HCT116 (cell line): ENCODE results near the gene PDCD6IP.

Experiments used
- CEBPB ChIP-seq: IDR thresholded peaks from 2 replicates; pipeline ENCODE4 v1.6.1; 2012; ENCODE audit warnings: low read depth
- EGR1 ChIP-seq: IDR thresholded peaks from 2 replicates; pipeline ENCODE4 v1.6.1; 2012; ENCODE audit warnings: low read depth
- EZH2 ChIP-seq: fragments of 200-600 bp; sonication (generic); IDR thresholded peaks from 2 replicates; pipeline ENCODE4 v1.6.1; 2017; ENCODE audit warnings: antibody characterized with exemption, mixed run types
- POLR2A ChIP-seq: IDR thresholded peaks from 2 replicates; pipeline ENCODE4 v1.7.0; 2011; ENCODE audit warnings: borderline replicate concordance; ENCODE audit not compliant: insufficient read depth, insufficient read length; ENCODE audit errors: extremely low read depth
- POLR2AphosphoS5 ChIP-seq: IDR thresholded peaks from 2 replicates; pipeline ENCODE4 v1.6.1; 2011; ENCODE audit warnings: mild to moderate bottlenecking, low read depth, low read length, moderate library complexity
- RAD21 ChIP-seq: IDR thresholded peaks from 2 replicates; pipeline ENCODE4 v1.6.1; 2012; ENCODE audit warnings: low read depth, mild to moderate bottlenecking
- SIN3A ChIP-seq: IDR thresholded peaks from 2 replicates; pipeline ENCODE4 v1.6.1; 2012; ENCODE audit warnings: low read depth
- SP1 ChIP-seq: IDR thresholded peaks from 2 replicates; pipeline ENCODE4 v1.6.1; 2012; ENCODE audit warnings: low read depth
- ZNF274 ChIP-seq: fragments of 200-500 bp; sonication (Bioruptor generic); IDR thresholded peaks from 2 replicates; pipeline ENCODE4 v1.6.1; 2014; ENCODE audit warnings: mild to moderate bottlenecking, low read depth, low read length, inconsistent platforms
- TF ChIP-seq, protein P1 (sequence below), 3 experiments: fragments of 200-600 bp in 1 of 3; sonication (generic) in 1 of 3; IDR thresholded peaks in 2 of 3; conservative IDR thresholded peaks in 1 of 3; 2 replicates each; pipeline ENCODE4 v1.5.1; 2012 to 2017; ENCODE audit warnings: low read depth in 2 of 3, low read length in 2 of 3, antibody characterized with exemption in 1 of 3, borderline replicate concordance in 1 of 3, control low read depth in 1 of 3, mild to moderate bottlenecking in 1 of 3, mixed read lengths in 1 of 3, mixed run types in 1 of 3, moderate library complexity in 1 of 3; ENCODE audit not compliant: insufficient read depth in 1 of 3
- TF ChIP-seq, protein P2 (sequence below): IDR thresholded peaks from 2 replicates; pipeline ENCODE4 v1.6.1; 2012; ENCODE audit warnings: low read depth
- TF ChIP-seq, protein P3 (sequence below): IDR thresholded peaks from 2 replicates; pipeline ENCODE4 v1.6.1; 2011; ENCODE audit warnings: mild to moderate bottlenecking, low read length, moderate library complexity; ENCODE audit not compliant: insufficient replicate concordance; ENCODE audit errors: extremely low read depth

DNA sequence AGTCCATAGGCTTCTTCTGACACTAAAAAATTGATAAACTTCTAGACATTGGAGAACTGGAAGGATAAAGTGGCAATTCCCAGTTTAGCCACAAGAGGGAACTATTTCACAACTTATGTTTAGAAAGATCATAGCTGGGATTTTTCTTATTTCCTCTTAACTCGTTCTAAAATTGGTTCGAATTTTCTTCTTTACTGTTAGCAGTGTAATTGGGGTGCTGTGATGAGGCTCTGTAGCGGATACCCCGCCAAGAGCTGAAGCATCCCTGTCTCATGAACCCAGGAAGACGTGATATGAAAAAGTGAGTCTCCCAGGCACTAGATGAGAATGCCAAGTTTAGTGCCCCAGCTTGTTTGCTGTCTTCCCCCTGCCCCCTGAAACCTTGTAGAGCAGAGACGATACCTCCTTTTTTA, 85.1 kb downstream of the PDCD6IP start:
- 0 out of 2 replicates have a peak, but pooled peaks have one; percentile 25 for TF ChIP-seq CEBPB
- TF ChIP-seq, protein P1, sequence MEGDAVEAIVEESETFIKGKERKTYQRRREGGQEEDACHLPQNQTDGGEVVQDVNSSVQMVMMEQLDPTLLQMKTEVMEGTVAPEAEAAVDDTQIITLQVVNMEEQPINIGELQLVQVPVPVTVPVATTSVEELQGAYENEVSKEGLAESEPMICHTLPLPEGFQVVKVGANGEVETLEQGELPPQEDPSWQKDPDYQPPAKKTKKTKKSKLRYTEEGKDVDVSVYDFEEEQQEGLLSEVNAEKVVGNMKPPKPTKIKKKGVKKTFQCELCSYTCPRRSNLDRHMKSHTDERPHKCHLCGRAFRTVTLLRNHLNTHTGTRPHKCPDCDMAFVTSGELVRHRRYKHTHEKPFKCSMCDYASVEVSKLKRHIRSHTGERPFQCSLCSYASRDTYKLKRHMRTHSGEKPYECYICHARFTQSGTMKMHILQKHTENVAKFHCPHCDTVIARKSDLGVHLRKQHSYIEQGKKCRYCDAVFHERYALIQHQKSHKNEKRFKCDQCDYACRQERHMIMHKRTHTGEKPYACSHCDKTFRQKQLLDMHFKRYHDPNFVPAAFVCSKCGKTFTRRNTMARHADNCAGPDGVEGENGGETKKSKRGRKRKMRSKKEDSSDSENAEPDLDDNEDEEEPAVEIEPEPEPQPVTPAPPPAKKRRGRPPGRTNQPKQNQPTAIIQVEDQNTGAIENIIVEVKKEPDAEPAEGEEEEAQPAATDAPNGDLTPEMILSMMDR (IDR thresholded peaks at IDR 0.05 in 2 of 3, conservative IDR thresholded peaks at IDR 0.05 in 1 of 3; ENCODE audit: borderline replicate concordance in 1 of 3, insufficient read depth in 1 of 3, low read depth in 2 of 3, low read length in 2 of 3), result peak; percentile 57 to 93 (median 59); a peak in 5 of 6 replicates
- no peak for TF ChIP-seq EGR1
- TF ChIP-seq ZNF274, result no peak
- TF ChIP-seq, protein P2, sequence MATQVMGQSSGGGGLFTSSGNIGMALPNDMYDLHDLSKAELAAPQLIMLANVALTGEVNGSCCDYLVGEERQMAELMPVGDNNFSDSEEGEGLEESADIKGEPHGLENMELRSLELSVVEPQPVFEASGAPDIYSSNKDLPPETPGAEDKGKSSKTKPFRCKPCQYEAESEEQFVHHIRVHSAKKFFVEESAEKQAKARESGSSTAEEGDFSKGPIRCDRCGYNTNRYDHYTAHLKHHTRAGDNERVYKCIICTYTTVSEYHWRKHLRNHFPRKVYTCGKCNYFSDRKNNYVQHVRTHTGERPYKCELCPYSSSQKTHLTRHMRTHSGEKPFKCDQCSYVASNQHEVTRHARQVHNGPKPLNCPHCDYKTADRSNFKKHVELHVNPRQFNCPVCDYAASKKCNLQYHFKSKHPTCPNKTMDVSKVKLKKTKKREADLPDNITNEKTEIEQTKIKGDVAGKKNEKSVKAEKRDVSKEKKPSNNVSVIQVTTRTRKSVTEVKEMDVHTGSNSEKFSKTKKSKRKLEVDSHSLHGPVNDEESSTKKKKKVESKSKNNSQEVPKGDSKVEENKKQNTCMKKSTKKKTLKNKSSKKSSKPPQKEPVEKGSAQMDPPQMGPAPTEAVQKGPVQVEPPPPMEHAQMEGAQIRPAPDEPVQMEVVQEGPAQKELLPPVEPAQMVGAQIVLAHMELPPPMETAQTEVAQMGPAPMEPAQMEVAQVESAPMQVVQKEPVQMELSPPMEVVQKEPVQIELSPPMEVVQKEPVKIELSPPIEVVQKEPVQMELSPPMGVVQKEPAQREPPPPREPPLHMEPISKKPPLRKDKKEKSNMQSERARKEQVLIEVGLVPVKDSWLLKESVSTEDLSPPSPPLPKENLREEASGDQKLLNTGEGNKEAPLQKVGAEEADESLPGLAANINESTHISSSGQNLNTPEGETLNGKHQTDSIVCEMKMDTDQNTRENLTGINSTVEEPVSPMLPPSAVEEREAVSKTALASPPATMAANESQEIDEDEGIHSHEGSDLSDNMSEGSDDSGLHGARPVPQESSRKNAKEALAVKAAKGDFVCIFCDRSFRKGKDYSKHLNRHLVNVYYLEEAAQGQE, result no peak
- TF ChIP-seq POLR2AphosphoS5, result no peak
- TF ChIP-seq, protein P3, sequence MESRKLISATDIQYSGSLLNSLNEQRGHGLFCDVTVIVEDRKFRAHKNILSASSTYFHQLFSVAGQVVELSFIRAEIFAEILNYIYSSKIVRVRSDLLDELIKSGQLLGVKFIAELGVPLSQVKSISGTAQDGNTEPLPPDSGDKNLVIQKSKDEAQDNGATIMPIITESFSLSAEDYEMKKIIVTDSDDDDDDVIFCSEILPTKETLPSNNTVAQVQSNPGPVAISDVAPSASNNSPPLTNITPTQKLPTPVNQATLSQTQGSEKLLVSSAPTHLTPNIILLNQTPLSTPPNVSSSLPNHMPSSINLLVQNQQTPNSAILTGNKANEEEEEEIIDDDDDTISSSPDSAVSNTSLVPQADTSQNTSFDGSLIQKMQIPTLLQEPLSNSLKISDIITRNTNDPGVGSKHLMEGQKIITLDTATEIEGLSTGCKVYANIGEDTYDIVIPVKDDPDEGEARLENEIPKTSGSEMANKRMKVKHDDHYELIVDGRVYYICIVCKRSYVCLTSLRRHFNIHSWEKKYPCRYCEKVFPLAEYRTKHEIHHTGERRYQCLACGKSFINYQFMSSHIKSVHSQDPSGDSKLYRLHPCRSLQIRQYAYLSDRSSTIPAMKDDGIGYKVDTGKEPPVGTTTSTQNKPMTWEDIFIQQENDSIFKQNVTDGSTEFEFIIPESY, result no peak
- no peak for TF ChIP-seq EZH2
- no peak for TF ChIP-seq SIN3A
- peak; percentile 79 for TF ChIP-seq RAD21
- TF ChIP-seq POLR2A, result no peak
- TF ChIP-seq SP1, result no peak
